Mucosa of stomach (tissue), 1 donor: ENCODE data around the gene LGALS7B.
"Not testable (repeated sequence)": the region's sequence is repeated elsewhere in the genome, so short reads cannot be mapped to it uniquely, and the experiment has no call there.

Experiments used
- H3K27me3 ChIP-seq: one replicate; pipeline ENCODE4 v1.7.0; 2013; ENCODE audit warnings: mild to moderate bottlenecking, low read length; ENCODE audit not compliant: control insufficient read depth, insufficient read depth
- H3K36me3 ChIP-seq: one replicate; pipeline ENCODE4 v1.7.0; 2013; ENCODE audit warnings: low read length; ENCODE audit not compliant: control insufficient read depth, insufficient read depth
- H3K4me1 ChIP-seq: one replicate; pipeline ENCODE4 v1.7.0; 2013; ENCODE audit warnings: mild to moderate bottlenecking, low read length; ENCODE audit not compliant: control insufficient read depth, insufficient read depth
- H3K4me3 ChIP-seq: one replicate; pipeline ENCODE4 v1.7.0; 2013; ENCODE audit warnings: low read length
- H3K9ac ChIP-seq: one replicate; pipeline ENCODE4 v1.7.0; 2013; ENCODE audit warnings: mild to moderate bottlenecking, low read length, moderate library complexity
- H3K9me3 ChIP-seq: one replicate; pipeline ENCODE4 v1.7.0; 2013; ENCODE audit warnings: mild to moderate bottlenecking, low read length, moderate library complexity; ENCODE audit not compliant: control insufficient read depth
- donor health status: Pancreatic carcinoma.

LGALS7B gene

GRCh38 chr19:38791451-38792064 is 2.6 kb downstream of the LGALS7B start:
- not testable (repeated sequence) for H3K27me3 ChIP-seq, H3K9me3 ChIP-seq, H3K4me1 ChIP-seq, H3K4me3 ChIP-seq, H3K36me3 ChIP-seq, H3K9ac ChIP-seq

GRCh38 chr19:38792250-38793111 is 3.5 kb downstream of the LGALS7B start:
- no peaks in the 10 kb centered on the region for H3K36me3 ChIP-seq
- no peak overlapping the region for H3K9ac ChIP-seq
- no peaks in the 10 kb centered on the region for H3K27me3 ChIP-seq
- no peaks in the 10 kb centered on the region for H3K9me3 ChIP-seq
- no peaks in the 10 kb centered on the region for H3K4me1 ChIP-seq
- no peak overlapping the region for H3K4me3 ChIP-seq

GRCh38 chr19:38793177-38793576 is 4.2 kb downstream of the LGALS7B start:
- H3K9me3 ChIP-seq = no peaks in the 10 kb centered on the region
- no peaks in the 10 kb centered on the region for H3K4me1 ChIP-seq
- no peak overlapping the region for H3K4me3 ChIP-seq
- no peaks in the 10 kb centered on the region for H3K27me3 ChIP-seq
- H3K36me3 ChIP-seq = no peaks in the 10 kb centered on the region
- no peak overlapping the region for H3K9ac ChIP-seq

GRCh38 chr19:38793671-38794070 is 4.7 kb downstream of the LGALS7B start:
- Histone ChIP-seq H3K27me3 (no peaks in the 10 kb centered on the region), H3K9ac (no peak overlapping the region), H3K36me3 (no peaks in the 10 kb centered on the region), H3K4me1 (no peaks in the 10 kb centered on the region), H3K9me3 (no peaks in the 10 kb centered on the region), H3K4me3 (no peak overlapping the region)

- Histone ChIP-seq H3K9me3 (no peaks in the 10 kb centered on the region), H3K4me1 (no peaks in the 10 kb centered on the region), H3K9ac (no peak overlapping the region), H3K27me3 (no peaks in the 10 kb centered on the region), H3K36me3 (no peaks in the 10 kb centered on the region), H3K4me3 (no peak overlapping the region)
Observed at GRCh38 chr19:38795549-38795948, 6.5 kb downstream of the LGALS7B start.

- H3K9me3 ChIP-seq = no peaks in the 10 kb centered on the region
- no peak overlapping the region for H3K9ac ChIP-seq
- H3K4me1 ChIP-seq = no peaks in the 10 kb centered on the region
- no peaks in the 10 kb centered on the region for H3K36me3 ChIP-seq
- no peaks in the 10 kb centered on the region for H3K27me3 ChIP-seq
- H3K4me3 ChIP-seq = no peak overlapping the region
Observed at GRCh38 chr19:38796154-38796553, 7.2 kb downstream of the LGALS7B start.

- peaks cover 14% of the 10 kb centered on the region for H3K36me3 ChIP-seq
- not testable (repeated sequence) for H3K9me3 ChIP-seq, H3K4me3 ChIP-seq, H3K27me3 ChIP-seq, H3K4me1 ChIP-seq, H3K9ac ChIP-seq
Observed at GRCh38 chr19:38797781-38798180, 8.8 kb downstream of the LGALS7B start.

- Histone ChIP-seq H3K27me3 (no peaks in the 10 kb centered on the region), H3K4me3 (no peak overlapping the region), H3K9me3 (no peaks in the 10 kb centered on the region), H3K9ac (no peak overlapping the region), H3K36me3 (peaks cover 23% of the 10 kb centered on the region), H3K4me1 (no peaks in the 10 kb centered on the region)
Observed at GRCh38 chr19:38799104-38799503, 10.1 kb downstream of the LGALS7B start.

- Histone ChIP-seq H3K4me3 (no peak overlapping the region), H3K4me1 (peaks cover 7% of the 10 kb centered on the region), H3K36me3 (peaks cover 31% of the 10 kb centered on the region), H3K27me3 (no peaks in the 10 kb centered on the region), H3K9me3 (no peaks in the 10 kb centered on the region), H3K9ac (no peak overlapping the region)
Observed at GRCh38 chr19:38800577-38801347, 11.8 kb downstream of the LGALS7B start.

GRCh38 chr19:38801359-38802095 is 12.5 kb downstream of the LGALS7B start:
- no peak overlapping the region for H3K9ac ChIP-seq
- no peak overlapping the region for H3K4me3 ChIP-seq
- peaks cover 31% of the 10 kb centered on the region for H3K36me3 ChIP-seq
- H3K9me3 ChIP-seq = no peaks in the 10 kb centered on the region
- H3K27me3 ChIP-seq = no peaks in the 10 kb centered on the region
- H3K4me1 ChIP-seq = peaks cover 8% of the 10 kb centered on the region

- Histone ChIP-seq H3K4me1 (peaks cover 12% of the 10 kb centered on the region), H3K27me3 (no peaks in the 10 kb centered on the region), H3K36me3 (peaks cover 31% of the 10 kb centered on the region), H3K9me3 (no peaks in the 10 kb centered on the region), H3K4me3 (no peak overlapping the region), H3K9ac (no peak overlapping the region)
Observed at GRCh38 chr19:38803543-38803942, 14.5 kb downstream of the LGALS7B start.
